MM.1S (cell line): ENCODE results near the gene BCDIN3D.

Experiments used
- EZH2 ChIP-seq: fragments of 300-600 bp; sonication (generic); optimal IDR thresholded peaks from 2 replicates; pipeline ENCODE3; 2017; ENCODE audit warnings: low read depth, mild to moderate bottlenecking, antibody characterized with exemption, low read length, mixed read lengths
- EZH2phosphoT487 ChIP-seq: fragments of 300-600 bp; sonication (generic); IDR thresholded peaks from 2 replicates; pipeline ENCODE4 v1.6.1; 2018; ENCODE audit warnings: antibody characterized with exemption, low read length

DNA sequence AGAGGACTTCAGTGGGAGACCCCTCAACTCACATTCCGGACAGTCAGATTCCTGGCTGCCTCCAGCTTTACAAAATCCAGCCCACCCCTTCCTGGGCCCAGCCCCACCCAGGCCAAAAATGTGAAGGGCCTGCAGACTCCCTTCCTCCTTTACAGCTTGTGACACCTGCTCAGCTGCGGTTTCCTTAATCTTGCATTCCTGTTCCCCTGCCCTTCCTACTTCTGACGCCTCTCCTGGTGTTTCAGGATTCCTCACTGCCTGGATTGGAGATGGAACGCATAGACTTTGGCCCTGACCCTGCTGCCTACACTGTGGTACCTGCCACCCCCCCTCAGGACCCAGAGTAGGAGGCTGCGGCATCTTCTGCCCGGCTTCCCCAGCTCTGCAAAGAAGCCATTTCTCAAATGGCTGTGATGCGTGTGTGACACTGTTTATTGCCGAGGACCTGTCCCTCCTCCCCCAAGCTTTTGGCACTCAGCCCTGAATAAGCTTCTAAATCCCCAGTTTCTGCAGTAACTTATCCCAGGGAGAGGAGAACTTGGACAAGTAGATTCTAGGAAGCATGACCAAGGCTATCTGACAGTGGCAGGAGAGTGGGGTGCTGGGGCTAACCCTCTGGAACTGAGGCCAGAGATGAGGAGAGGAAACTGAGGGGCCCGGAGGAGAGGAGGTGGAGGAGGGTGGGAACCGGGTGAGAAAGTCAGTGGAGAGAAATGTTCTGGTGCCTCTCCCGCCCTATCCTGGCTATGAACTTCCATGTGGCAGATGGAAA lies 24.9 kb upstream of the BCDIN3D start:
- TF ChIP-seq EZH2 = no peak
- TF ChIP-seq EZH2phosphoT487 = no peak
